ENCODE results near the gene SLC9C1.

SLC9C1 gene

GRCh38 chr3:112138219-112138969 lies 155.6 kb downstream of the SLC9C1 start:
- no peak overlapping the region for H3K4me3 ChIP-seq (ENCODE audit: low read depth, low read length)
- no peaks in the 10 kb centered on the region for H3K36me3 ChIP-seq (ENCODE audit: control insufficient read depth, insufficient read depth, low read length)
- H3K9me3 ChIP-seq (ENCODE audit: control insufficient read depth, insufficient read depth, low read length) = no peaks in the 10 kb centered on the region
- H3K4me1 ChIP-seq (ENCODE audit: control insufficient read depth, insufficient read depth, low read length) = peaks cover 35% of the 10 kb centered on the region
- H3K27me3 ChIP-seq (ENCODE audit: control insufficient read depth, insufficient read depth, low read length) = no peaks in the 10 kb centered on the region
- no peak overlapping the region for H3K27ac ChIP-seq (ENCODE audit: low read depth, low read length)
- no peak overlapping the region for H3K9ac ChIP-seq (ENCODE audit: low read depth, low read length)

- H3K36me3 ChIP-seq (ENCODE audit: control insufficient read depth, insufficient read depth, low read length) = no peaks in the 10 kb centered on the region
- H3K4me3 ChIP-seq (ENCODE audit: low read depth, low read length) = no peak overlapping the region
- H3K27me3 ChIP-seq (ENCODE audit: control insufficient read depth, insufficient read depth, low read length) = no peaks in the 10 kb centered on the region
- H3K9ac ChIP-seq (ENCODE audit: low read depth, low read length) = no peak overlapping the region
- peak overlapping the region; percentile 75 for H3K27ac ChIP-seq (ENCODE audit: low read depth, low read length)
- no peaks in the 10 kb centered on the region for H3K9me3 ChIP-seq (ENCODE audit: control insufficient read depth, insufficient read depth, low read length)
- peaks cover 35% of the 10 kb centered on the region for H3K4me1 ChIP-seq (ENCODE audit: control insufficient read depth, insufficient read depth, low read length)
These were observed 156.2 kb downstream of the SLC9C1 start for GRCh38 chr3:112137781-112138180.

GRCh38 chr3:112136959-112137693 lies 156.9 kb downstream of the SLC9C1 start:
- peak overlapping the region; percentile 44 for H3K9ac ChIP-seq (ENCODE audit: low read depth, low read length)
- no peaks in the 10 kb centered on the region for H3K9me3 ChIP-seq (ENCODE audit: control insufficient read depth, insufficient read depth, low read length)
- H3K4me1 ChIP-seq (ENCODE audit: control insufficient read depth, insufficient read depth, low read length) = peaks cover 35% of the 10 kb centered on the region
- no peak overlapping the region for H3K4me3 ChIP-seq (ENCODE audit: low read depth, low read length)
- no peaks in the 10 kb centered on the region for H3K27me3 ChIP-seq (ENCODE audit: control insufficient read depth, insufficient read depth, low read length)
- H3K27ac ChIP-seq (ENCODE audit: low read depth, low read length) = peak overlapping the region; percentile 75
- no peaks in the 10 kb centered on the region for H3K36me3 ChIP-seq (ENCODE audit: control insufficient read depth, insufficient read depth, low read length)

- H3K9ac ChIP-seq (ENCODE audit: low read depth, low read length) = no peak overlapping the region
- H3K4me1 ChIP-seq (ENCODE audit: control insufficient read depth, insufficient read depth, low read length) = peaks cover 35% of the 10 kb centered on the region
- peak overlapping the region; percentile 75 for H3K27ac ChIP-seq (ENCODE audit: low read depth, low read length)
- H3K9me3 ChIP-seq (ENCODE audit: control insufficient read depth, insufficient read depth, low read length) = no peaks in the 10 kb centered on the region
- no peak overlapping the region for H3K4me3 ChIP-seq (ENCODE audit: low read depth, low read length)
- no peaks in the 10 kb centered on the region for H3K27me3 ChIP-seq (ENCODE audit: control insufficient read depth, insufficient read depth, low read length)
- H3K36me3 ChIP-seq (ENCODE audit: control insufficient read depth, insufficient read depth, low read length) = no peaks in the 10 kb centered on the region
These were observed 158.0 kb downstream of the SLC9C1 start for GRCh38 chr3:112136046-112136445.

- Histone ChIP-seq H3K4me3 (ENCODE audit: low read depth, low read length) (no peak overlapping the region), H3K27me3 (ENCODE audit: control insufficient read depth, insufficient read depth, low read length) (no peaks in the 10 kb centered on the region), H3K36me3 (ENCODE audit: control insufficient read depth, insufficient read depth, low read length) (no peaks in the 10 kb centered on the region), H3K9me3 (ENCODE audit: control insufficient read depth, insufficient read depth, low read length) (no peaks in the 10 kb centered on the region), H3K4me1 (ENCODE audit: control insufficient read depth, insufficient read depth, low read length) (peaks cover 37% of the 10 kb centered on the region), H3K27ac (ENCODE audit: low read depth, low read length) (no peak overlapping the region), H3K9ac (ENCODE audit: low read depth, low read length) (no peak overlapping the region)
These were observed 159.5 kb downstream of the SLC9C1 start for GRCh38 chr3:112134335-112135124.

- Histone ChIP-seq H3K4me3 (ENCODE audit: low read depth, low read length) (no peak overlapping the region), H3K4me1 (ENCODE audit: control insufficient read depth, insufficient read depth, low read length) (peaks cover 42% of the 10 kb centered on the region), H3K27me3 (ENCODE audit: control insufficient read depth, insufficient read depth, low read length) (no peaks in the 10 kb centered on the region), H3K27ac (ENCODE audit: low read depth, low read length) (no peak overlapping the region), H3K9me3 (ENCODE audit: control insufficient read depth, insufficient read depth, low read length) (no peaks in the 10 kb centered on the region), H3K9ac (ENCODE audit: low read depth, low read length) (no peak overlapping the region), H3K36me3 (ENCODE audit: control insufficient read depth, insufficient read depth, low read length) (no peaks in the 10 kb centered on the region)
These were observed 160.2 kb downstream of the SLC9C1 start for GRCh38 chr3:112133626-112134334.

GRCh38 chr3:112132975-112133448 lies 161.0 kb downstream of the SLC9C1 start, which contains the start of gene GCSAM:
TSS of gene GCSAM (minus strand) at chr3:112133248. CDS start at chr3:112133120, 128 bp downstream.
- Histone ChIP-seq H3K9ac (ENCODE audit: low read depth, low read length) (no peak within 1 kb of the TSS), H3K9me3 (ENCODE audit: control insufficient read depth, insufficient read depth, low read length) (no peaks in the 10 kb centered on the region), H3K27ac (ENCODE audit: low read depth, low read length) (no peak within 1 kb of the TSS), H3K36me3 (ENCODE audit: control insufficient read depth, insufficient read depth, low read length) (no peaks in the 10 kb centered on the region), H3K27me3 (ENCODE audit: control insufficient read depth, insufficient read depth, low read length) (no peaks in the 10 kb centered on the region), H3K4me3 (ENCODE audit: low read depth, low read length) (no peak within 1 kb of the TSS), H3K4me1 (ENCODE audit: control insufficient read depth, insufficient read depth, low read length) (peaks cover 38% of the 10 kb centered on the region)

- no peaks in the 10 kb centered on the region for H3K27me3 ChIP-seq (ENCODE audit: control insufficient read depth, insufficient read depth, low read length)
- no peaks in the 10 kb centered on the region for H3K36me3 ChIP-seq (ENCODE audit: control insufficient read depth, insufficient read depth, low read length)
- H3K4me1 ChIP-seq (ENCODE audit: control insufficient read depth, insufficient read depth, low read length) = peaks cover 38% of the 10 kb centered on the region
- no peaks in the 10 kb centered on the region for H3K9me3 ChIP-seq (ENCODE audit: control insufficient read depth, insufficient read depth, low read length)
- no peak overlapping the region for H3K27ac ChIP-seq (ENCODE audit: low read depth, low read length)
- H3K9ac ChIP-seq (ENCODE audit: low read depth, low read length) = no peak overlapping the region
- H3K4me3 ChIP-seq (ENCODE audit: low read depth, low read length) = no peak overlapping the region
These were observed 161.5 kb downstream of the SLC9C1 start for GRCh38 chr3:112132554-112132953.

- Histone ChIP-seq H3K36me3 (ENCODE audit: control insufficient read depth, insufficient read depth, low read length) (no peaks in the 10 kb centered on the region), H3K4me3 (ENCODE audit: low read depth, low read length) (no peak overlapping the region), H3K27ac (ENCODE audit: low read depth, low read length) (no peak overlapping the region), H3K4me1 (ENCODE audit: control insufficient read depth, insufficient read depth, low read length) (peaks cover 38% of the 10 kb centered on the region), H3K27me3 (ENCODE audit: control insufficient read depth, insufficient read depth, low read length) (no peaks in the 10 kb centered on the region), H3K9ac (ENCODE audit: low read depth, low read length) (no peak overlapping the region), H3K9me3 (ENCODE audit: control insufficient read depth, insufficient read depth, low read length) (no peaks in the 10 kb centered on the region)
These were observed 161.9 kb downstream of the SLC9C1 start for GRCh38 chr3:112132088-112132487.

GRCh38 chr3:112131111-112131510 lies 162.9 kb downstream of the SLC9C1 start:
- Histone ChIP-seq H3K27ac (ENCODE audit: low read depth, low read length) (no peak overlapping the region), H3K36me3 (ENCODE audit: control insufficient read depth, insufficient read depth, low read length) (no peaks in the 10 kb centered on the region), H3K9ac (ENCODE audit: low read depth, low read length) (no peak overlapping the region), H3K4me1 (ENCODE audit: control insufficient read depth, insufficient read depth, low read length) (peaks cover 38% of the 10 kb centered on the region), H3K9me3 (ENCODE audit: control insufficient read depth, insufficient read depth, low read length) (no peaks in the 10 kb centered on the region), H3K27me3 (ENCODE audit: control insufficient read depth, insufficient read depth, low read length) (no peaks in the 10 kb centered on the region), H3K4me3 (ENCODE audit: low read depth, low read length) (no peak overlapping the region)
